Tibial artery (tissue), 4 donors: ENCODE results near the gene C19orf33.

Experiments
- DNase-seq, 2 donors: peaks; one replicate each; pipeline ENCODE4 v3.0.0-alpha.2; 2019
- H3K27ac ChIP-seq, 2 donors: fragments of 200-600 bp; sonication (generic) in 1 of 2; 1 replicate in 1 of 2; 2 replicates in 1 of 2; pipeline ENCODE4 v1.5.1; 2018 to 2019; ENCODE audit warnings: mild to moderate bottlenecking in 1 of 2
- H3K27me3 ChIP-seq, 2 donors: fragments of 200-600 bp; sonication (generic) in 1 of 2; one replicate each; pipeline versions ENCODE4 v1.5.1 to v1.6.0; 2016 to 2019
- H3K36me3 ChIP-seq, 3 donors: fragments of 200-600 bp; sonication (generic) in 2 of 3; one replicate each; pipeline ENCODE4 v1.5.1; 2016 to 2019; ENCODE audit warnings: mild to moderate bottlenecking in 2 of 3
- H3K4me1 ChIP-seq, 4 donors: fragments of 200-600 bp; sonication (generic) in 2 of 4; 1 replicate in 3 of 4; 2 replicates in 1 of 4; pipeline ENCODE4 v1.5.1; 2016 to 2019
- H3K4me3 ChIP-seq, 2 donors: fragments of 200-600 bp; sonication (generic) in 1 of 2; 1 replicate in 1 of 2; 2 replicates in 1 of 2; pipeline ENCODE4 v1.5.1; 2018 to 2019; ENCODE audit warnings: mild to moderate bottlenecking in 2 of 2
- H3K9me3 ChIP-seq, 3 donors: fragments of 200-600 bp; sonication (generic) in 1 of 3; one replicate each; pipeline ENCODE4 v1.5.1; 2016 to 2019
- intact Hi-C: fragments of 100-400 bp; cut with DNase I; formaldehyde crosslinking; loops from one replicate; pipeline ENCODE4 v1.15.0; 2023; ENCODE audit warnings: low total_unique reads
- TF ChIP-seq, protein P1 (sequence below), 2 experiments: fragments of 200-600 bp in 1 of 2; fragments of 450-650 bp in 1 of 2; IDR thresholded peaks; one replicate each; pipeline ENCODE4 v1.5.1; 2017 to 2019; ENCODE audit warnings: antibody characterized with exemption in 2 of 2, mild to moderate bottlenecking in 1 of 2, moderate library complexity in 1 of 2

The C19orf33 gene

DNA sequence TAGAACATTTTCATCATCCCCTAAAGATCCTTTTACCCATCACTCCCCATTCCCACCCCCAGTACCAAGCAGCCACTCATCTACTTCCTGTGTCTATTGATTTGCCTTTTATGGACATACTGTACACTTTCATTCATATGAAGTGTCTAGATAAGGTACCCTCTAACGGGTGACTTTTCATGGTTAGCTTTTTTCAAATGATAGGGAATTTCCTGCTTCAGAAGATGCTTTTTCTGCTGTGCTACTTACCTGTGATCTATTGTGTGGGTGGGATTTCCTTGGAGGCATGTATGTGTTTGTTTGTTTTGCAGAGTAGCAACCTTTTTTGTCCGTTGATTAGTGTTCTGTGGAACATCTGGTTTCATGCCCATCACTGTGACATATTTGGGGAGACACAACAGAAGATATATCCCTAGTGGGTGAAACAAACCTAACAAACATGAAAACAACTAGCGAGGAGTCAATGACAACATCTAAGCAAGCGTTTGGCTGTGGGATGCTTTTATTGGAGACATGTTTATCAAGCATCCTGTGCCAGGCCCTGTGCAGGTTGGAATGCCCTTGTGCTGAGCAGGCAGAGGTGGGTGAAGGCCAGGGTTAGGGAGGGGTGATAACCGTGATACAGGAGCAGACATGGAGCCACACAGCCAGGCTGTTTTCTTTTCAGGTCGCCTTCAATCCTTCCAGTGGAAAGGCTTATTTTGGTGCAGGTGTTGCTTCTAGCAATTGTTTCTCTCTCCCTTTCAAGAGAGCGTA lies 22.1 kb upstream of the C19orf33 start:
- peaks cover 0 to 6% (median 0%) of the 10 kb centered on the region in 3 donors for H3K36me3 ChIP-seq
- no peaks in the 10 kb centered on the region for H3K9me3 ChIP-seq
- TF ChIP-seq, protein P1, sequence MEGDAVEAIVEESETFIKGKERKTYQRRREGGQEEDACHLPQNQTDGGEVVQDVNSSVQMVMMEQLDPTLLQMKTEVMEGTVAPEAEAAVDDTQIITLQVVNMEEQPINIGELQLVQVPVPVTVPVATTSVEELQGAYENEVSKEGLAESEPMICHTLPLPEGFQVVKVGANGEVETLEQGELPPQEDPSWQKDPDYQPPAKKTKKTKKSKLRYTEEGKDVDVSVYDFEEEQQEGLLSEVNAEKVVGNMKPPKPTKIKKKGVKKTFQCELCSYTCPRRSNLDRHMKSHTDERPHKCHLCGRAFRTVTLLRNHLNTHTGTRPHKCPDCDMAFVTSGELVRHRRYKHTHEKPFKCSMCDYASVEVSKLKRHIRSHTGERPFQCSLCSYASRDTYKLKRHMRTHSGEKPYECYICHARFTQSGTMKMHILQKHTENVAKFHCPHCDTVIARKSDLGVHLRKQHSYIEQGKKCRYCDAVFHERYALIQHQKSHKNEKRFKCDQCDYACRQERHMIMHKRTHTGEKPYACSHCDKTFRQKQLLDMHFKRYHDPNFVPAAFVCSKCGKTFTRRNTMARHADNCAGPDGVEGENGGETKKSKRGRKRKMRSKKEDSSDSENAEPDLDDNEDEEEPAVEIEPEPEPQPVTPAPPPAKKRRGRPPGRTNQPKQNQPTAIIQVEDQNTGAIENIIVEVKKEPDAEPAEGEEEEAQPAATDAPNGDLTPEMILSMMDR (IDR thresholded peaks at IDR 0.05) = no peak
- H3K4me3 ChIP-seq = no peak overlapping the region
- no peak for DNase-seq
- intact Hi-C loops = no loop called here
- peaks cover 0 to 22% (median 16%) of the 10 kb centered on the region in 4 donors for H3K4me1 ChIP-seq
- H3K27ac ChIP-seq = no peak overlapping the region
- H3K27me3 ChIP-seq = no peaks in the 10 kb centered on the region

DNA sequence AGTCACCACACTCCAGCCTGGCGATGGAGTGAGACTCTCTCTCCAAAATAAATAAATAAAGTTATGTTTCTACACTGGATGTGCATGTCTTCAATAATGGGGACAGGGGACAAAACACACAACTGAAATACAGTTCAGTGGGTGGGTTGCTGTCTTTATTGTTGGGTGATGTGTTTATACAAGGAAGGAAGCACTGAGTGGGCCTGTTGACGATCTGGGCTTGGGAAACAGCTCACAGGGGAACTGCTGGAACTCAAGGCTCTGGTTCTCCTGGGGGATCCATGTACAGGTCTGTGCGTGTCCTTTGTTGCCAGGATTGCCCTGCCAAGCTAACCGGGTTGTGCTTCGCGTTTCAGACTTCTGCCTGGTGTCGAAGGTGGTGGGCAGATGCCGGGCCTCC lies 20.8 kb upstream of the C19orf33 start:
- H3K36me3 ChIP-seq = peaks cover 0 to 14% (median 0%) of the 10 kb centered on the region in 3 donors
- peaks cover 0 to 9% (median 4%) of the 10 kb centered on the region in 4 donors for H3K4me1 ChIP-seq
- TF ChIP-seq, protein P1 (IDR thresholded peaks at IDR 0.05) = no peak
- intact Hi-C loops = no loop called here
- no peak overlapping the region for H3K4me3 ChIP-seq
- H3K27ac ChIP-seq = no peak overlapping the region
- no peak for DNase-seq
- no peaks in the 10 kb centered on the region for H3K9me3 ChIP-seq
- no peaks in the 10 kb centered on the region for H3K27me3 ChIP-seq

DNA sequence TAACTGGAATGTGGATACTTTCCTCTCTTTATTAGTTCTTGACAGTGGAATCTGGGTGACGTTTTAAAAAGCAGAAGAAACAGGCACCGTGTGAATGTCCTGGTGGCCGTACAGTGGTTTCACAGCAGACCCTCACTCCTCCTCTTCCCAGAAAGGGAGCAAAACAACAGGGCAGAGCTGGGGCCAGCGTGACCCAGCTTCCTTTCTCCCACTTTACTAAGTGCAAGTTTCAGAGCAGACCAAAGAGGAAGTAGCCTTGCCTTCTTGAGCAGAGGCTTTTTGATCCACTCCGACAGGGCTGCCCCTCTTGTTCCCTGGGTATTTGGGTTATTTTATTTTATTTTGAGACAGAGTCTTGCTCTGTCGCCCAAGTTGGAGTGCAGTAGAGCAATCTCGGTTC lies 19.6 kb upstream of the C19orf33 start:
- intact Hi-C loops = no loop called here
- H3K4me1 ChIP-seq = no peaks in the 10 kb centered on the region
- no peak for DNase-seq
- TF ChIP-seq, protein P1 (IDR thresholded peaks at IDR 0.05) = no peak
- H3K9me3 ChIP-seq = no peaks in the 10 kb centered on the region
- peaks cover 0 to 23% (median under 1%) of the 10 kb centered on the region in 3 donors for H3K36me3 ChIP-seq
- H3K4me3 ChIP-seq = no peak overlapping the region
- H3K27ac ChIP-seq = no peak overlapping the region
- H3K27me3 ChIP-seq = no peaks in the 10 kb centered on the region

DNA sequence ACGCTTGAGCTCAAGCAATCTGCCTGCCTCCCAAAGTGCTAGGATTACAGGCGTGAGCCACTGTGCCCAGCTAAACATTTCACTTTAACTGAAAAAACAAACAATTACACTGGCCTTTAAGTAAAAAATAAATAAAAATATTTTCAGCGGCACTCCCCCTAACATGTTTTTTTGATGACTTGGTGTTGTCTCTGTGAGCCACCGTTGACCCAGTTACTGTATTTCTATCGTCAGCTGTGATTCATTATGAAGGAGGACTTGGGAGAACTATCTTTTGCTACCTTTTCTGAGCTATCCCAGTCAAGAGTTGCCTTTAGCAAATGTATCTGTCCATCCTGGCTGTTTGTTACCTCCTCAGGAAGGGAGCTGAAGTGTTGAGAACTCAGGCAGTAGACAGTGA lies 18.5 kb upstream of the C19orf33 start:
- DNase-seq = no peak
- intact Hi-C loops = no loop called here
- peaks cover 0 to 7% (median 0%) of the 10 kb centered on the region in 4 donors for H3K4me1 ChIP-seq
- H3K27me3 ChIP-seq = no peaks in the 10 kb centered on the region
- peaks cover 6 to 35% (median 12%) of the 10 kb centered on the region in 3 donors for H3K36me3 ChIP-seq
- no peak overlapping the region for H3K4me3 ChIP-seq
- no peak overlapping the region for H3K27ac ChIP-seq
- TF ChIP-seq, protein P1 (IDR thresholded peaks at IDR 0.05) = no peak
- H3K9me3 ChIP-seq = no peaks in the 10 kb centered on the region

DNA sequence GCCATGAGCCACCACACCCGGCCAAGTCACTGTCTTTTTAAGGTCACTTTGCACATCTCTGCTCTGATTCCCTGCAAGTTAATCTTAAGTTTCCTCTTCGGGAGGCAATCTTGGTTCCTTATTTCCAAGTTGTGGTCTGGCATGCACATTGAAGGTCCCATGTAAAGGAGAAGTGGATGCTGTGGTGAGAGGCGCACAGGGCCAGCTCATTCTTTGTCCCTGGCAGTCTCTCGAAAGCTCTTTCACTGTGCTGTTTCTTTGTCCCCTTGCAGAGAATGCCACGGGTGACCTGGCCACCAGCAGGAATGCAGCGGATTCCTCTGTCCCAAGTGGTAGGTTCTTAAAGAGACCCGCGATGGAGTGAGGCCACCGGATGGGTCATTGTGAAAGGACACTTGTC lies 16.4 kb upstream of the C19orf33 start:
- Histone ChIP-seq H3K4me1 (peaks cover 0 to 18% (median 0%) of the 10 kb centered on the region in 4 donors), H3K4me3 (no peak overlapping the region), H3K9me3 (no peaks in the 10 kb centered on the region), H3K27ac (no peak overlapping the region), H3K27me3 (no peaks in the 10 kb centered on the region), H3K36me3 (peaks cover 7 to 47% (median 20%) of the 10 kb centered on the region in 3 donors)
- no peak for DNase-seq
- TF ChIP-seq, protein P1 (IDR thresholded peaks at IDR 0.05) = no peak
- intact Hi-C loops = no loop called here
